Body of pancreas (tissue), 4 donors: ENCODE results near the gene FUBP3.

ENCODE experiments used
- POLR2A ChIP-seq, 3 donors: fragments of 450-650 bp; IDR thresholded peaks; one replicate each; pipeline ENCODE4 v1.6.1; 2016; ENCODE audit warnings: antibody characterized with exemption in 3 of 3, mild to moderate bottlenecking in 2 of 3
- TF ChIP-seq, protein P1 (sequence below), 7 experiments: fragments of 450-650 bp in 4 of 7; fragments of 200-600 bp in 3 of 7; sonication (generic) in 3 of 7; IDR thresholded peaks; one replicate each; pipeline ENCODE4 v1.5.1; 2016 to 2019; ENCODE audit warnings: antibody characterized with exemption in 7 of 7

DNA sequence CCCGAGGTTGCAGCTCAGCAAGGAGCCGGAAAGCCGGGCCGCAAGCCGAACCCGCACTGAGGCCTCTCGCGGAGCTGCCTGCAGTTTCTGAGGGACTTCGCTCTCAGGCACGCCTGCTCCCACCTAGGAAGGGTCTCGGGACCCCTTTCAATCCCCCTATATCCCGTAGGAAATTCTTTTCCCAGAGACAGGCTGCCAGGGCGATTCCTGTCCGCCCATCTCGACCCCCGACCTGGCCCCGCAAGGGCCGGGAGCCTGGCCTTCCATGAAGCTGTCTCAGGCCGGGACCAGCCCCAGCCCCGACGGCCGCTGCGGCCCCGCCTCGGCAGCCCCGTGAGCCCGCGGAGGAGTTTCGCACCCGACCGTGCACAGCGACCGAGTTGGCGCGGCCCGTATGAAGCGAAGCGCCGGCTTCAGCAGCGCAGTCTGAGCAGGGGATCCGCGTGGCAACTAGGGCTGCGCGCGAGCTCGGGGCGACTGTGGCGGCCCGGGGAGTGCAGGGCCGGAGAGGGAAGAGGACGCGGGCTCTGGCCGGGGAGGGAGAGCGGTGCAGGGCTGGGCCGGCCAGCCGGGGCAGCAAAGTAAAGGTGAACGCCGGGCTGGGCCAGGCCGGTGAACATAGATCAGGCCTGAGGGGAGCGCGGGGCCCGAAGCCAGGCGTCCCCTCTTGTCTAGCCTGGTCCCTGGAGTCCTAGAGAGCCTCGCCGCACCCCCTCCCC, 84.0 kb downstream of the FUBP3 start:
- TF ChIP-seq, protein P1, sequence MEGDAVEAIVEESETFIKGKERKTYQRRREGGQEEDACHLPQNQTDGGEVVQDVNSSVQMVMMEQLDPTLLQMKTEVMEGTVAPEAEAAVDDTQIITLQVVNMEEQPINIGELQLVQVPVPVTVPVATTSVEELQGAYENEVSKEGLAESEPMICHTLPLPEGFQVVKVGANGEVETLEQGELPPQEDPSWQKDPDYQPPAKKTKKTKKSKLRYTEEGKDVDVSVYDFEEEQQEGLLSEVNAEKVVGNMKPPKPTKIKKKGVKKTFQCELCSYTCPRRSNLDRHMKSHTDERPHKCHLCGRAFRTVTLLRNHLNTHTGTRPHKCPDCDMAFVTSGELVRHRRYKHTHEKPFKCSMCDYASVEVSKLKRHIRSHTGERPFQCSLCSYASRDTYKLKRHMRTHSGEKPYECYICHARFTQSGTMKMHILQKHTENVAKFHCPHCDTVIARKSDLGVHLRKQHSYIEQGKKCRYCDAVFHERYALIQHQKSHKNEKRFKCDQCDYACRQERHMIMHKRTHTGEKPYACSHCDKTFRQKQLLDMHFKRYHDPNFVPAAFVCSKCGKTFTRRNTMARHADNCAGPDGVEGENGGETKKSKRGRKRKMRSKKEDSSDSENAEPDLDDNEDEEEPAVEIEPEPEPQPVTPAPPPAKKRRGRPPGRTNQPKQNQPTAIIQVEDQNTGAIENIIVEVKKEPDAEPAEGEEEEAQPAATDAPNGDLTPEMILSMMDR (IDR thresholded peaks at IDR 0.05), result no peak
- no peak for TF ChIP-seq POLR2A (IDR thresholded peaks at IDR 0.05)
